Measurements from ENCODE around the gene XPO5.

DNA sequence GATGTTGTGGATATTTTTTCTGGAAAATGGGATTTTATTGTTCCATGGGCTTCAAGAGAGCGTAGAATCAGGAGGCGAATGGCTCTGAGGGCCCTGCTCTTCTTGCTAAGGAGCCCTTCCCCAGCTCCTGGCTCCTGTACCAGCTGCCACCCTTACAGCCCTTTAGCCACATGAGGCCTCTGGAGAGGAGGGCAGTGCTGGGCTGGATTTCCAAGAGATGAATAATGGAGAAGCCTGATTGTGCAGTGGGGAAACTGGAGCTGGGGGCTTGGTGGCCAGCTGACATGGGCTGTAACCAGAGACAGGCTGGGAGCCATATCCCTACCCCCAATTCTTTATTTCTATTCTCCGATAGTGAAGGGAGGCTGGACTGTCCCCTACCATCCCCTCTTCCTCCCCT lies 74.9 kb downstream of the XPO5 start:
- TF ChIP-seq CTCF (conservative IDR thresholded peaks at IDR 0.05; ENCODE audit: low read length) (no peak), EZH2phosphoT487 (IDR thresholded peaks at IDR 0.05; ENCODE audit: borderline replicate concordance, low read depth, low read length) (no peak)

Measured in OCI-LY7 (cell line).